Measurements from ENCODE around the gene DGKI.

- no peak for TF ChIP-seq CTCF (IDR thresholded peaks at IDR 0.05)
- TF ChIP-seq POLR2A (IDR thresholded peaks at IDR 0.05), result no peak
These were observed 17.3 kb downstream of the DGKI start for GRCh38 chr7:137829337-137829992.
